HEK293 (cell line): ENCODE measurements around the gene SCN5A.

Experiments used
- CTCF ChIA-PET: fragments of 350-600 bp; formaldehyde crosslinking; extraction: SDS; loops from one replicate; lab custom pipeline; 2021; ENCODE audit warnings: antibody characterized with exemption; lab: Yijun Ruan, JAX
- POLR2A ChIA-PET: fragments of 300-600 bp; formaldehyde crosslinking; extraction: SDS; loops from one replicate; lab custom pipeline; 2020; ENCODE audit warnings: antibody characterized with exemption, inconsistent platforms; lab: Yijun Ruan, JAX
- H3K27ac ChIP-seq: fragments of 200-500 bp; sonication (Bioruptor generic); 2 replicates; pipeline ENCODE4 v1.5.1; 2014; ENCODE audit warnings: low read depth, low read length, control low read depth, inconsistent platforms; ENCODE audit errors: extremely low read depth
- H3K36me3 ChIP-seq, 2 experiments: fragments of 200-500 bp in 1 of 2; sonication (Bioruptor generic) in 1 of 2; 1 replicate in 1 of 2; 2 replicates in 1 of 2; pipeline ENCODE4 v1.5.1; 2014 to 2017; ENCODE audit warnings: inconsistent platforms in 2 of 2, low read length in 2 of 2; ENCODE audit not compliant: control insufficient read depth in 2 of 2, insufficient read depth in 1 of 2
- H3K4me1 ChIP-seq: fragments of 200-500 bp; sonication (Bioruptor generic); 2 replicates; pipeline ENCODE4 v1.5.1; 2014; ENCODE audit warnings: mild to moderate bottlenecking, low read length, inconsistent platforms; ENCODE audit not compliant: control insufficient read depth, insufficient read depth
- H3K4me3 ChIP-seq: 2 replicates; pipeline ENCODE4 v1.5.1; 2011; ENCODE audit warnings: low read depth, mild to moderate bottlenecking, control low read depth, low read length, moderate library complexity
- H3K9me3 ChIP-seq: fragments of 200-500 bp; sonication (Bioruptor generic); 2 replicates; pipeline ENCODE4 v1.5.1; 2014; ENCODE audit warnings: low read depth, low read length, inconsistent platforms; ENCODE audit not compliant: control insufficient read depth, insufficient read depth
- BCL11B ChIP-seq: fragments of 450-650 bp; formaldehyde crosslinking; IDR thresholded peaks from 2 replicates; pipeline ENCODE4 v1.5.1; 2016; ENCODE audit warnings: low read depth, missing biosample characterization, missing genetic modification characterization
- KLF10 ChIP-seq: fragments of 450-650 bp; IDR thresholded peaks from 2 replicates; pipeline ENCODE4 v1.5.1; 2018; ENCODE audit warnings: missing biosample characterization, mild to moderate bottlenecking, missing genetic modification characterization
- PRDM1 ChIP-seq: fragments of 450-650 bp; formaldehyde crosslinking; IDR thresholded peaks from 2 replicates; pipeline ENCODE4; 2016; ENCODE audit warnings: missing biosample characterization, missing genetic modification characterization
- ZNF146 ChIP-seq: fragments of 450-650 bp; formaldehyde crosslinking; IDR thresholded peaks from 2 replicates; pipeline ENCODE4 v1.5.1; 2016; ENCODE audit warnings: missing biosample characterization, missing genetic modification characterization
- ZNF211 ChIP-seq: fragments of 450-650 bp; formaldehyde crosslinking; IDR thresholded peaks from 2 replicates; pipeline ENCODE4 v1.5.1; 2016; ENCODE audit warnings: low read depth, missing biosample characterization, missing genetic modification characterization
- ZNF221 ChIP-seq: fragments of 450-650 bp; formaldehyde crosslinking; IDR thresholded peaks from 2 replicates; pipeline ENCODE4 v1.5.1; 2017; ENCODE audit warnings: missing biosample characterization, missing genetic modification characterization, borderline replicate concordance
- ZNF426 ChIP-seq: fragments of 450-650 bp; formaldehyde crosslinking; IDR thresholded peaks from 2 replicates; pipeline ENCODE4 v1.5.1; 2017; ENCODE audit warnings: missing biosample characterization, missing genetic modification characterization, mild to moderate bottlenecking, inconsistent platforms, moderate library complexity
- ZNF521 ChIP-seq: fragments of 450-650 bp; formaldehyde crosslinking; IDR thresholded peaks from 2 replicates; pipeline ENCODE4 v1.5.1; 2017; ENCODE audit warnings: missing biosample characterization, mild to moderate bottlenecking, missing genetic modification characterization
- ZNF571 ChIP-seq: fragments of 450-650 bp; formaldehyde crosslinking; IDR thresholded peaks from 2 replicates; pipeline ENCODE4 v1.5.0; 2017; ENCODE audit warnings: missing biosample characterization, missing genetic modification characterization
- ZNF660 ChIP-seq: fragments of 450-650 bp; IDR thresholded peaks from 2 replicates; pipeline ENCODE4 v1.5.1; 2018; ENCODE audit warnings: missing biosample characterization, mild to moderate bottlenecking, missing genetic modification characterization
- ZNF791 ChIP-seq: fragments of 450-650 bp; formaldehyde crosslinking; IDR thresholded peaks from 2 replicates; pipeline ENCODE4 v1.5.1; 2016; ENCODE audit warnings: missing biosample characterization, missing genetic modification characterization
- ZXDB ChIP-seq: fragments of 450-650 bp; formaldehyde crosslinking; IDR thresholded peaks from 2 replicates; pipeline ENCODE4 v1.5.1; 2016; ENCODE audit warnings: missing biosample characterization, missing genetic modification characterization
- TF ChIP-seq, protein P1 (sequence below): fragments of 450-650 bp; formaldehyde crosslinking; conservative IDR thresholded peaks from 2 replicates; pipeline ENCODE4 v1.5.1; 2016; ENCODE audit warnings: low read depth, missing biosample characterization, missing genetic modification characterization
- TF ChIP-seq, protein P2 (sequence below): fragments of 450-650 bp; formaldehyde crosslinking; IDR thresholded peaks from 2 replicates; pipeline ENCODE4 v1.5.1; 2016; ENCODE audit warnings: missing biosample characterization, missing genetic modification characterization
- TF ChIP-seq, protein P3 (sequence below): fragments of 450-650 bp; formaldehyde crosslinking; IDR thresholded peaks from 2 replicates; pipeline ENCODE4 v1.5.1; 2016; ENCODE audit warnings: missing biosample characterization, missing genetic modification characterization
- TF ChIP-seq, protein P4 (sequence below): fragments of 450-650 bp; formaldehyde crosslinking; IDR thresholded peaks from 2 replicates; pipeline ENCODE4 v1.5.1; 2017; ENCODE audit warnings: missing biosample characterization, missing genetic modification characterization
- TF ChIP-seq, protein P5 (sequence below): fragments of 450-650 bp; formaldehyde crosslinking; IDR thresholded peaks from 2 replicates; pipeline ENCODE4 v1.5.1; 2016; ENCODE audit warnings: missing biosample characterization, missing genetic modification characterization
- TF ChIP-seq, protein P6 (sequence below): fragments of 450-650 bp; formaldehyde crosslinking; IDR thresholded peaks from 2 replicates; pipeline ENCODE4 v1.5.1; 2017; ENCODE audit warnings: missing biosample characterization, missing genetic modification characterization
- TF ChIP-seq, protein P7 (sequence below): fragments of 450-650 bp; formaldehyde crosslinking; IDR thresholded peaks from 2 replicates; pipeline ENCODE4; 2016; ENCODE audit warnings: missing biosample characterization, missing genetic modification characterization

Gene SCN5A

DNA sequence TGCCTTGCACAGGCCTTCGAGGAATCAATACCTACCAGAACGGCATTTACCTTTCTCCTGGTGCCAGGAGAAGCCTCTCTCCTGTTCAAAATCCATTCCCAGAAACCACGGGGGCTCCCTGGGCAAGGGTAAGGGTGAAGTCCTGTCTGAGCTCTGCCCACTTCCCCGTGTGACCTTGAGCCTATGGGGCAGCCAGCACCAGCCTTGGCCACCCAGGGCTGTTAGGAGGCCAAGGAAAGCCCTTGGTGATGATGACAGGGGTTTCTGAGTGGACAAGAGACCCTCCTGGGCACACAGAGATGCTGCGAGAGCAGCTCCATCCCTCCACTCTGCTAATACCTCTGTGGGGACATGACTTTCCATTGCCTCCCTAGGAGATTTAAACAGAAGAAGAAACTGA lies 5.9 kb downstream of the SCN5A start:
- H3K4me3 ChIP-seq: no peak overlapping the region
- POLR2A ChIA-PET: no interaction called here
- TF ChIP-seq, protein P1, sequence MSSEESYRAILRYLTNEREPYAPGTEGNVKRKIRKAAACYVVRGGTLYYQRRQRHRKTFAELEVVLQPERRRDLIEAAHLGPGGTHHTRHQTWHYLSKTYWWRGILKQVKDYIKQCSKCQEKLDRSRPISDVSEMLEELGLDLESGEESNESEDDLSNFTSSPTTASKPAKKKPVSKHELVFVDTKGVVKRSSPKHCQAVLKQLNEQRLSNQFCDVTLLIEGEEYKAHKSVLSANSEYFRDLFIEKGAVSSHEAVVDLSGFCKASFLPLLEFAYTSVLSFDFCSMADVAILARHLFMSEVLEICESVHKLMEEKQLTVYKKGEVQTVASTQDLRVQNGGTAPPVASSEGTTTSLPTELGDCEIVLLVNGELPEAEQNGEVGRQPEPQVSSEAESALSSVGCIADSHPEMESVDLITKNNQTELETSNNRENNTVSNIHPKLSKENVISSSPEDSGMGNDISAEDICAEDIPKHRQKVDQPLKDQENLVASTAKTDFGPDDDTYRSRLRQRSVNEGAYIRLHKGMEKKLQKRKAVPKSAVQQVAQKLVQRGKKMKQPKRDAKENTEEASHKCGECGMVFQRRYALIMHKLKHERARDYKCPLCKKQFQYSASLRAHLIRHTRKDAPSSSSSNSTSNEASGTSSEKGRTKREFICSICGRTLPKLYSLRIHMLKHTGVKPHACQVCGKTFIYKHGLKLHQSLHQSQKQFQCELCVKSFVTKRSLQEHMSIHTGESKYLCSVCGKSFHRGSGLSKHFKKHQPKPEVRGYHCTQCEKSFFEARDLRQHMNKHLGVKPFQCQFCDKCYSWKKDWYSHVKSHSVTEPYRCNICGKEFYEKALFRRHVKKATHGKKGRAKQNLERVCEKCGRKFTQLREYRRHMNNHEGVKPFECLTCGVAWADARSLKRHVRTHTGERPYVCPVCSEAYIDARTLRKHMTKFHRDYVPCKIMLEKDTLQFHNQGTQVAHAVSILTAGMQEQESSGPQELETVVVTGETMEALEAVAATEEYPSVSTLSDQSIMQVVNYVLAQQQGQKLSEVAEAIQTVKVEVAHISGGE (tag by site-specific recombination): no peak
- TF ChIP-seq ZNF146 (tag by site-specific recombination) (no peak), ZNF521 (tag by site-specific recombination) (no peak), ZNF660 (tag by site-specific recombination) (no peak)
- TF ChIP-seq, protein P2, sequence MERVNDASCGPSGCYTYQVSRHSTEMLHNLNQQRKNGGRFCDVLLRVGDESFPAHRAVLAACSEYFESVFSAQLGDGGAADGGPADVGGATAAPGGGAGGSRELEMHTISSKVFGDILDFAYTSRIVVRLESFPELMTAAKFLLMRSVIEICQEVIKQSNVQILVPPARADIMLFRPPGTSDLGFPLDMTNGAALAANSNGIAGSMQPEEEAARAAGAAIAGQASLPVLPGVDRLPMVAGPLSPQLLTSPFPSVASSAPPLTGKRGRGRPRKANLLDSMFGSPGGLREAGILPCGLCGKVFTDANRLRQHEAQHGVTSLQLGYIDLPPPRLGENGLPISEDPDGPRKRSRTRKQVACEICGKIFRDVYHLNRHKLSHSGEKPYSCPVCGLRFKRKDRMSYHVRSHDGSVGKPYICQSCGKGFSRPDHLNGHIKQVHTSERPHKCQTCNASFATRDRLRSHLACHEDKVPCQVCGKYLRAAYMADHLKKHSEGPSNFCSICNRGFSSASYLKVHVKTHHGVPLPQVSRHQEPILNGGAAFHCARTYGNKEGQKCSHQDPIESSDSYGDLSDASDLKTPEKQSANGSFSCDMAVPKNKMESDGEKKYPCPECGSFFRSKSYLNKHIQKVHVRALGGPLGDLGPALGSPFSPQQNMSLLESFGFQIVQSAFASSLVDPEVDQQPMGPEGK (tag by site-specific recombination): no peak
- no peak overlapping the region for H3K27ac ChIP-seq
- H3K36me3 ChIP-seq: no peaks in the 10 kb centered on the region
- no peaks in the 10 kb centered on the region for H3K9me3 ChIP-seq
- H3K4me1 ChIP-seq: no peaks in the 10 kb centered on the region
- CTCF ChIA-PET: interaction anchor here (1.2 to 1.9 kb wide), 2 partner anchors 12 to 356 kb away, joined by 5 read pairs; no protein-coding TSS in a partner anchor

DNA sequence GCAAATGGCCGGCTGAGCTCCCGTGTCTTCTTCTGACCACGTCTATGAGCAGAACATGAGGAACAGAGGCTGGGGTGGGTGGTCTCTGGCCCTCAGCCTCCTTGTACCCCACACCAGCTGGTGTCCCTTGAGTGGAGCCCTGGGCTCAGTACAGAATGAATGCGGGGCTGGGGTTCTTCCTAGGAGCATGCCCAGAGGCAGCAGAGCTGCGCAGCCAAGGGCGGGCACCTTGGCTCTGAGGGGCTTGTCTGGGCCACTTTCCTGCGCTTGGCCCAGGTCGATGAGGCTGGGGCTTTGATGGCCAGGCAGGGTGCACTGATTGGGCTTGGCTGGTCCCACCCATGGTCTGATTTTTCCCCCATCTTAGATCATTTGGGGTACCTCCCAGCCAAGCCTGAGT lies 6.4 kb downstream of the SCN5A start:
- Histone ChIP-seq H3K4me3 (no peak overlapping the region), H3K4me1 (no peaks in the 10 kb centered on the region), H3K27ac (no peak overlapping the region), H3K9me3 (no peaks in the 10 kb centered on the region), H3K36me3 (no peaks in the 10 kb centered on the region)
- TF ChIP-seq BCL11B (tag by site-specific recombination): no peak
- TF ChIP-seq, protein P3, sequence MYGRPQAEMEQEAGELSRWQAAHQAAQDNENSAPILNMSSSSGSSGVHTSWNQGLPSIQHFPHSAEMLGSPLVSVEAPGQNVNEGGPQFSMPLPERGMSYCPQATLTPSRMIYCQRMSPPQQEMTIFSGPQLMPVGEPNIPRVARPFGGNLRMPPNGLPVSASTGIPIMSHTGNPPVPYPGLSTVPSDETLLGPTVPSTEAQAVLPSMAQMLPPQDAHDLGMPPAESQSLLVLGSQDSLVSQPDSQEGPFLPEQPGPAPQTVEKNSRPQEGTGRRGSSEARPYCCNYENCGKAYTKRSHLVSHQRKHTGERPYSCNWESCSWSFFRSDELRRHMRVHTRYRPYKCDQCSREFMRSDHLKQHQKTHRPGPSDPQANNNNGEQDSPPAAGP: no peak
- TF ChIP-seq ZNF791 (tag by site-specific recombination): no peak
- TF ChIP-seq, protein P4, sequence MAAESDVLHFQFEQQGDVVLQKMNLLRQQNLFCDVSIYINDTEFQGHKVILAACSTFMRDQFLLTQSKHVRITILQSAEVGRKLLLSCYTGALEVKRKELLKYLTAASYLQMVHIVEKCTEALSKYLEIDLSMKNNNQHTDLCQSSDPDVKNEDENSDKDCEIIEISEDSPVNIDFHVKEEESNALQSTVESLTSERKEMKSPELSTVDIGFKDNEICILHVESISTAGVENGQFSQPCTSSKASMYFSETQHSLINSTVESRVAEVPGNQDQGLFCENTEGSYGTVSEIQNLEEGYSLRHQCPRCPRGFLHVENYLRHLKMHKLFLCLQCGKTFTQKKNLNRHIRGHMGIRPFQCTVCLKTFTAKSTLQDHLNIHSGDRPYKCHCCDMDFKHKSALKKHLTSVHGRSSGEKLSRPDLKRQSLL (tag by site-specific recombination): no peak
- no peak for TF ChIP-seq ZNF211 (tag by site-specific recombination)
- TF ChIP-seq ZNF221 (tag by site-specific recombination): no peak
- no peak for TF ChIP-seq ZXDB (tag by site-specific recombination)
- no peak for TF ChIP-seq ZNF571 (tag by site-specific recombination)
- TF ChIP-seq, protein P5, sequence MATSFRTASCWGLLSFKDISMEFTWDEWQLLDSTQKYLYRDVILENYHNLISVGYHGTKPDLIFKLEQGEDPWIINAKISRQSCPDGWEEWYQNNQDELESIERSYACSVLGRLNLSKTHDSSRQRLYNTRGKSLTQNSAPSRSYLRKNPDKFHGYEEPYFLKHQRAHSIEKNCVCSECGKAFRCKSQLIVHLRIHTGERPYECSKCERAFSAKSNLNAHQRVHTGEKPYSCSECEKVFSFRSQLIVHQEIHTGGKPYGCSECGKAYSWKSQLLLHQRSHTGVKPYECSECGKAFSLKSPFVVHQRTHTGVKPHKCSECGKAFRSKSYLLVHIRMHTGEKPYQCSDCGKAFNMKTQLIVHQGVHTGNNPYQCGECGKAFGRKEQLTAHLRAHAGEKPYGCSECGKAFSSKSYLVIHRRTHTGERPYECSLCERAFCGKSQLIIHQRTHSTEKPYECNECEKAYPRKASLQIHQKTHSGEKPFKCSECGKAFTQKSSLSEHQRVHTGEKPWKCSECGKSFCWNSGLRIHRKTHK (tag by site-specific recombination): no peak
- TF ChIP-seq ZNF426 (tag by site-specific recombination): no peak
- TF ChIP-seq, protein P6, sequence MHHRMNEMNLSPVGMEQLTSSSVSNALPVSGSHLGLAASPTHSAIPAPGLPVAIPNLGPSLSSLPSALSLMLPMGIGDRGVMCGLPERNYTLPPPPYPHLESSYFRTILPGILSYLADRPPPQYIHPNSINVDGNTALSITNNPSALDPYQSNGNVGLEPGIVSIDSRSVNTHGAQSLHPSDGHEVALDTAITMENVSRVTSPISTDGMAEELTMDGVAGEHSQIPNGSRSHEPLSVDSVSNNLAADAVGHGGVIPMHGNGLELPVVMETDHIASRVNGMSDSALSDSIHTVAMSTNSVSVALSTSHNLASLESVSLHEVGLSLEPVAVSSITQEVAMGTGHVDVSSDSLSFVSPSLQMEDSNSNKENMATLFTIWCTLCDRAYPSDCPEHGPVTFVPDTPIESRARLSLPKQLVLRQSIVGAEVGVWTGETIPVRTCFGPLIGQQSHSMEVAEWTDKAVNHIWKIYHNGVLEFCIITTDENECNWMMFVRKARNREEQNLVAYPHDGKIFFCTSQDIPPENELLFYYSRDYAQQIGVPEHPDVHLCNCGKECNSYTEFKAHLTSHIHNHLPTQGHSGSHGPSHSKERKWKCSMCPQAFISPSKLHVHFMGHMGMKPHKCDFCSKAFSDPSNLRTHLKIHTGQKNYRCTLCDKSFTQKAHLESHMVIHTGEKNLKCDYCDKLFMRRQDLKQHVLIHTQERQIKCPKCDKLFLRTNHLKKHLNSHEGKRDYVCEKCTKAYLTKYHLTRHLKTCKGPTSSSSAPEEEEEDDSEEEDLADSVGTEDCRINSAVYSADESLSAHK (tag by site-specific recombination): no peak
- TF ChIP-seq KLF10 (tag by site-specific recombination): no peak
- no peak for TF ChIP-seq PRDM1
- TF ChIP-seq, protein P7, sequence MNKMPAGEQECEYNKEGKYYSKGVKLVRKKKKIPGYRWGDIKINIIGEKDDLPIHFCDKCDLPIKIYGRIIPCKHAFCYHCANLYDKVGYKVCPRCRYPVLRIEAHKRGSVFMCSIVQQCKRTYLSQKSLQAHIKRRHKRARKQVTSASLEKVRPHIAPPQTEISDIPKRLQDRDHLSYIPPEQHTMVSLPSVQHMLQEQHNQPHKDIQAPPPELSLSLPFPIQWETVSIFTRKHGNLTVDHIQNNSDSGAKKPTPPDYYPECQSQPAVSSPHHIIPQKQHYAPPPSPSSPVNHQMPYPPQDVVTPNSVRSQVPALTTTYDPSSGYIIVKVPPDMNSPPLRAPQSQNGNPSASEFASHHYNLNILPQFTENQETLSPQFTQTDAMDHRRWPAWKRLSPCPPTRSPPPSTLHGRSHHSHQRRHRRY (tag by site-specific recombination): no peak
- ChIA-PET POLR2A (no interaction called here), CTCF (interaction anchor here (1.2 to 1.9 kb wide), 2 partner anchors 13 to 357 kb away, joined by 5 read pairs; no protein-coding TSS in a partner anchor)
